Parathyroid adenoma (tissue), 2 donors: ENCODE results near the gene KRTAP5-5.
"Not testable (repeated sequence)": the region's sequence is repeated elsewhere in the genome, so short reads cannot be mapped to it uniquely, and the experiment has no call there.

Source experiments
- H2AFZ ChIP-seq: fragments of 300-600 bp; sonication (generic); one replicate; pipeline ENCODE4 v1.7.0; 2017; ENCODE audit warnings: antibody characterized with exemption, mild to moderate bottlenecking
- H3K27ac ChIP-seq: fragments of 300-600 bp; sonication (generic); one replicate; pipeline ENCODE4 v1.7.0; 2017
- H3K27me3 ChIP-seq: fragments of 300-600 bp; sonication (generic); one replicate; pipeline ENCODE4 v1.7.0; 2017; ENCODE audit warnings: low read length; ENCODE audit not compliant: control insufficient read depth, insufficient read depth
- H3K36me3 ChIP-seq: fragments of 300-600 bp; sonication (generic); one replicate; pipeline ENCODE4 v1.7.0; 2017; ENCODE audit warnings: low read length; ENCODE audit not compliant: control insufficient read depth, insufficient read depth
- H3K4me1 ChIP-seq: fragments of 300-600 bp; sonication (generic); one replicate; pipeline ENCODE4 v1.7.0; 2017; ENCODE audit warnings: control low read depth
- H3K4me2 ChIP-seq: fragments of 300-600 bp; sonication (generic); one replicate; pipeline ENCODE4 v1.7.0; 2017; ENCODE audit warnings: low read length
- H3K4me3 ChIP-seq: fragments of 300-600 bp; sonication (generic); one replicate; pipeline ENCODE4 v1.7.0; 2017; ENCODE audit warnings: low read depth, low read length
- H3K79me2 ChIP-seq: fragments of 300-600 bp; sonication (generic); one replicate; pipeline ENCODE4 v1.7.0; 2017; ENCODE audit warnings: control low read depth
- H3K9ac ChIP-seq: fragments of 300-600 bp; sonication (generic); one replicate; pipeline ENCODE4 v1.7.0; 2017; ENCODE audit warnings: mild to moderate bottlenecking
- H3K9me3 ChIP-seq: fragments of 300-600 bp; sonication (generic); one replicate; pipeline ENCODE4 v1.7.0; 2017; ENCODE audit warnings: low read length; ENCODE audit not compliant: control insufficient read depth
- CTCF ChIP-seq: fragments of 300-600 bp; sonication (generic); IDR thresholded peaks from one replicate; pipeline ENCODE4 v1.7.0; 2017; ENCODE audit warnings: antibody characterized with exemption, mild to moderate bottlenecking
- donor health status: primary hyperparathyroidism.

KRTAP5-5 gene

GRCh38 chr11:1669546-1670218 is 40.1 kb downstream of the KRTAP5-5 start:
- Histone ChIP-seq H3K9me3 (no peaks in the 10 kb centered on the region), H3K27ac (no peak overlapping the region), H3K27me3 (no peaks in the 10 kb centered on the region), H3K4me2 (no peak overlapping the region), H3K9ac (no peak overlapping the region), H2AFZ (no peak overlapping the region), H3K36me3 (no peaks in the 10 kb centered on the region), H3K4me1 (no peaks in the 10 kb centered on the region), H3K4me3 (no peak overlapping the region), H3K79me2 (no peaks in the 10 kb centered on the region)
- TF ChIP-seq CTCF = no peak

GRCh38 chr11:1670457-1670856 is 40.9 kb downstream of the KRTAP5-5 start:
- H3K4me2 ChIP-seq, H3K9ac ChIP-seq, H3K4me3 ChIP-seq, H2AFZ ChIP-seq, H3K4me1 ChIP-seq, H3K9me3 ChIP-seq, H3K27me3 ChIP-seq, H3K27ac ChIP-seq, H3K36me3 ChIP-seq, H3K79me2 ChIP-seq: not testable (repeated sequence)

- Histone ChIP-seq H3K27ac (no peak overlapping the region), H2AFZ (no peak overlapping the region), H3K9ac (no peak overlapping the region), H3K9me3 (no peaks in the 10 kb centered on the region), H3K4me3 (no peak overlapping the region), H3K79me2 (no peaks in the 10 kb centered on the region), H3K27me3 (no peaks in the 10 kb centered on the region), H3K4me2 (no peak overlapping the region), H3K36me3 (no peaks in the 10 kb centered on the region), H3K4me1 (no peaks in the 10 kb centered on the region)
- TF ChIP-seq CTCF = no peak
These were observed 41.4 kb downstream of the KRTAP5-5 start for GRCh38 chr11:1670905-1671371.

GRCh38 chr11:1671658-1672057 is 42.1 kb downstream of the KRTAP5-5 start:
- H3K36me3 ChIP-seq = no peaks in the 10 kb centered on the region
- no peak overlapping the region for H3K4me2 ChIP-seq
- no peak overlapping the region for H3K27ac ChIP-seq
- no peaks in the 10 kb centered on the region for H3K4me1 ChIP-seq
- no peak overlapping the region for H3K9ac ChIP-seq
- TF ChIP-seq CTCF = no peak
- no peaks in the 10 kb centered on the region for H3K27me3 ChIP-seq
- H2AFZ ChIP-seq = no peak overlapping the region
- H3K9me3 ChIP-seq = no peaks in the 10 kb centered on the region
- no peak overlapping the region for H3K4me3 ChIP-seq
- no peaks in the 10 kb centered on the region for H3K79me2 ChIP-seq

- Histone ChIP-seq H3K4me1 (no peaks in the 10 kb centered on the region), H3K9me3 (no peaks in the 10 kb centered on the region), H3K9ac (no peak overlapping the region), H3K4me2 (no peak overlapping the region), H3K79me2 (no peaks in the 10 kb centered on the region), H2AFZ (no peak overlapping the region), H3K27ac (no peak overlapping the region), H3K27me3 (no peaks in the 10 kb centered on the region), H3K36me3 (no peaks in the 10 kb centered on the region), H3K4me3 (no peak overlapping the region)
- no peak for TF ChIP-seq CTCF
These were observed 43.2 kb downstream of the KRTAP5-5 start for GRCh38 chr11:1672613-1673350.
